K562 (cell line): ENCODE results near the gene GATA2. TPM values are rescaled to one million over a fixed set of nuclear protein-coding genes. Genes with fewer than 3 reads are reported as not detected.

ENCODE experiments used
- ARID3A ChIP-seq: IDR thresholded peaks from 2 replicates; pipeline ENCODE4 v1.6.1; 2012; ENCODE audit warnings: low read depth, low read length, improper control_type of control experiment, borderline replicate concordance
- GABPB2 ChIP-seq: fragments of 250-450 bp; sonication (Bioruptor Pico); conservative IDR thresholded peaks from 2 replicates; pipeline ENCODE4 v1.5.1; 2021; ENCODE audit warnings: mild to moderate bottlenecking
- GTF2E2 ChIP-seq: fragments of 200-800 bp; sonication (Bioruptor generic); IDR thresholded peaks from 2 replicates; pipeline ENCODE4 v1.6.1; 2016; ENCODE audit warnings: missing genetic modification characterization, missing compliant biosample characterization
- ILK ChIP-seq: fragments of 450-650 bp; IDR thresholded peaks from 2 replicates; pipeline ENCODE4 v1.6.1; 2016; ENCODE audit warnings: missing genetic modification characterization, low read depth, mild to moderate bottlenecking, missing compliant biosample characterization, moderate library complexity, borderline replicate concordance
- MAZ ChIP-seq, 2 experiments: fragments of 450-650 bp in 1 of 2; sonication (generic) in 1 of 2; formaldehyde crosslinking; IDR thresholded peaks in 1 of 2; conservative IDR thresholded peaks in 1 of 2; 2 replicates each; pipeline versions ENCODE4 v1.4.0 to v1.5.0; 2020; ENCODE audit warnings: mild to moderate bottlenecking in 1 of 2, missing genetic modification reagents in 1 of 2
- MIER1 ChIP-seq: fragments of 450-650 bp; IDR thresholded peaks from 2 replicates; pipeline ENCODE4 v1.6.1; 2016; ENCODE audit warnings: antibody characterized with exemption, mild to moderate bottlenecking, low read depth
- NFIC ChIP-seq: fragments of 450-650 bp; IDR thresholded peaks from 2 replicates; pipeline ENCODE4 v1.6.1; 2017; ENCODE audit warnings: mild to moderate bottlenecking, inconsistent platforms
- NRF1 ChIP-seq, 2 experiments: fragments of 450-650 bp; IDR thresholded peaks in 1 of 2; conservative IDR thresholded peaks in 1 of 2; 2 replicates each; pipeline ENCODE4 v1.6.1; 2014; ENCODE audit warnings: mild to moderate bottlenecking in 2 of 2
- POLR2B ChIP-seq: fragments of 450-650 bp; IDR thresholded peaks from 2 replicates; pipeline ENCODE4 v1.6.1; 2018; ENCODE audit warnings: low read depth; ENCODE audit not compliant: partially characterized antibody
- SETDB1 ChIP-seq: IDR thresholded peaks from one replicate; pipeline ENCODE4 v1.6.1; 2012; ENCODE audit warnings: low read length, control low read depth, inconsistent platforms
- SMAD4 ChIP-seq: fragments of 250-450 bp; sonication (Bioruptor Pico); conservative IDR thresholded peaks from 2 replicates; pipeline ENCODE4 v1.8.0; 2021; ENCODE audit warnings: inconsistent platforms, mild to moderate bottlenecking, moderate library complexity
- SRSF7 ChIP-seq: fragments of 200-400 bp; formaldehyde crosslinking; optimal IDR thresholded peaks from 2 replicates; pipeline ENCODE3; 2017; ENCODE audit warnings: mild to moderate bottlenecking, low read depth, low read length
- YBX1 ChIP-seq: fragments of 450-650 bp; IDR thresholded peaks from 2 replicates; pipeline ENCODE4 v1.7.1; 2016; ENCODE audit warnings: mild to moderate bottlenecking
- polyA plus RNA-seq, 8 experiments: library from polyadenylated mRNA; depleted of rRNA in 4 of 8; stranded (reverse) in 5 of 8; unstranded in 3 of 8; fragments of >200 nt; fragmentation: Nextera tagmentation in 2 of 8; fragmentation: Illumina TruSeq in 1 of 8; extraction: Ambion mirVana in 2 of 8; extraction: Trizol in 1 of 8; gene quantifications; 2 replicates each; pipeline versions ENCODE4 v1.2.1 to v1.2.3, GENCODE V29; 2011 to 2014; ENCODE audit warnings: inconsistent platforms in 1 of 8, missing spikeins in 1 of 8
- total RNA-seq, 7 experiments: library from RNA; depleted of rRNA in 6 of 7; stranded (reverse); fragments of >200 nt in 6 of 7; fragmentation: Illumina TruSeq in 2 of 7; extraction: Trizol in 2 of 7; gene quantifications; 2 replicates each; pipeline versions ENCODE4 v1.2.1 to v1.2.3, GENCODE V29; 2011 to 2021; ENCODE audit warnings: low replicate concordance in 1 of 7
- TF ChIP-seq, protein P1 (sequence below), 2 experiments: fragments of 450-650 bp; IDR thresholded peaks; 2 replicates each; pipeline ENCODE4 v1.6.1; 2016; ENCODE audit warnings: mild to moderate bottlenecking in 2 of 2, borderline replicate concordance in 1 of 2, low read depth in 1 of 2, moderate library complexity in 1 of 2
- TF ChIP-seq, protein P2 (sequence below): fragments of 450-650 bp; IDR thresholded peaks from 2 replicates; pipeline ENCODE4 v1.6.1; 2016; ENCODE audit warnings: borderline replicate concordance

GATA2 gene
- total and polyA plus RNA-seq, 9 of the 15 experiments (the other 6 are each of a cell fraction or from before 2014, with no cell fraction given): 8.5 to 218 (median 50.8) TPM

GRCh38 chr3:128479558-128480086, 13.4 kb downstream of the GATA2 start (continued):
- TF ChIP-seq, protein P1, sequence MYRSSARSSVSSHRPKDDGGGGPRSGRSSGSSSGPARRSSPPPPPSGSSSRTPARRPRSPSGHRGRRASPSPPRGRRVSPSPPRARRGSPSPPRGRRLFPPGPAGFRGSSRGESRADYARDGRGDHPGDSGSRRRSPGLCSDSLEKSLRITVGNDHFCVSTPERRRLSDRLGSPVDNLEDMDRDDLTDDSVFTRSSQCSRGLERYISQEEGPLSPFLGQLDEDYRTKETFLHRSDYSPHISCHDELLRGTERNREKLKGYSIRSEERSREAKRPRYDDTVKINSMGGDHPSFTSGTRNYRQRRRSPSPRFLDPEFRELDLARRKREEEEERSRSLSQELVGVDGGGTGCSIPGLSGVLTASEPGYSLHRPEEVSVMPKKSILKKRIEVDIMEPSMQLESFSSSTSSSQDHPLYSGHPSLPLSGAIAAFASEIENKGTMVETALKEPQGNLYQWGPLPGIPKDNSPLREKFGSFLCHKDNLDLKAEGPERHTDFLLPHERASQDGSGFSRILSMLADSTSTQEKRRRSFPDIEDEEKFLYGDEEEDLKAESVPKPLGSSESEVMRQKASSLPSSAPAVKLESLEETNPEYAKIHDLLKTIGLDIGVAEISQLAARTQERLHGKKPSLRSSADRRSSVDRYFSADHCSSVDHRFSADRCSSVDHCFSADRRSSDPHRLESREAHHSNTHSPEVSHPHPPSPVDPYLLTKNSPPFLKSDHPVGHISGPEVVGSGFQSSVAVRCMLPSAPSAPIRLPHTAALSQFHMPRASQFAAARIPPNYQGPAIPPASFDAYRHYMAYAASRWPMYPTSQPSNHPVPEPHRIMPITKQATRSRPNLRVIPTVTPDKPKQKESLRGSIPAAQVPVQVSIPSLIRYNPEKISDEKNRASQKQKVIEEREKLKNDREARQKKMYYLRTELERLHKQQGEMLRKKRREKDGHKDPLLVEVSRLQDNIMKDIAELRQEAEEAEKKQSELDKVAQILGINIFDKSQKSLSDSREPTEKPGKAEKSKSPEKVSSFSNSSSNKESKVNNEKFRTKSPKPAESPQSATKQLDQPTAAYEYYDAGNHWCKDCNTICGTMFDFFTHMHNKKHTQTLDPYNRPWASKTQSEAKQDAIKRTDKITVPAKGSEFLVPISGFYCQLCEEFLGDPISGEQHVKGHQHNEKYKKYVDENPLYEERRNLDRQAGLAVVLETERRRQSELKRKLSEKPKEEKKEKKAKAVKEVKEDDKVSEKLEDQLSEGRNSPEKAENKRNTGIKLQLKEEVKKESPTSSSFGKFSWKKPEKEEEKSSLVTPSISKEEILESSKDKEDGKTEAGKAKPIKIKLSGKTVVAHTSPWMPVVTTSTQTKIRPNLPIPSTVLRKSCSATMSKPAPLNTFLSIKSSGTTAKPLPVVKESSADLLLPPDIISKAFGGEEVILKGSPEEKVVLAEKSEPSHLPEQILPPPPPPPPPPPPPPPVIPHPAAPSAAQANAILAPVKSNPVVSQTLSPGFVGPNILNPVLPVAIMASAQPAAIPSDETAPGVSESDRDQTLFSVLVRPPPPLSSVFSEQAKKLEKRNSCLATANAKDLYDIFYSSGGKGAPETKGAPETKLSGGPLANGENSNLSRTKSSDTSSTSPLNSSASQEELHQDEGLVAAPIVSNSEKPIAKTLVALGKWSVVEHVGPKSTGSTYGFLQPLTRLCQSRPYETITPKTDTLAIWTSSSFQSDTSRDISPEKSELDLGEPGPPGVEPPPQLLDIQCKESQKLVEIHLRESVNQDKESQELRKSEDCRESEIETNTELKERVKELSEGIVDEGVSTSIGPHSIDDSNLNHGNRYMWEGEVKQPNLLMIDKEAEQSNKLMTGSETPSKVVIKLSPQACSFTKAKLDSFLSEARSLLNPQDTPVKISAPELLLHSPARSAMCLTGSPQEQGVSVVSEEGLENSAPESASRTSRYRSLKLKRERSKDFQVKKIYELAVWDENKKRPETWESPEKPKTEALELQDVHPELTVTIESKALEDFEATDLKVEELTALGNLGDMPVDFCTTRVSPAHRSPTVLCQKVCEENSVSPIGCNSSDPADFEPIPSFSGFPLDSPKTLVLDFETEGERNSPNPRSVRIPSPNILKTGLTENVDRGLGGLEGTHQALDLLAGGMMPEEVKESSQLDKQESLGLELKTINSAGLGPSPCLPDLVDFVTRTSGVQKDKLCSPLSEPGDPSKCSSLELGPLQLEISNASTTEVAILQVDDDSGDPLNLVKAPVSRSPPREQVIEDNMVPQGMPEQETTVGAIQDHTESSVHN (IDR thresholded peaks at IDR 0.05; ENCODE audit: borderline replicate concordance in 1 of 2, low read depth in 1 of 2): no peak
- TF ChIP-seq SRSF7 (no peak), POLR2B (no peak), YBX1 (no peak), MIER1 (no peak), ARID3A (no peak), SETDB1 (no peak), NFIC (peak; percentile 5; the same call in 1 of the 2 replicates), MAZ (CRISPR knock-in tag; conservative IDR thresholded peaks at IDR 0.05 in 1 of 2, IDR thresholded peaks at IDR 0.05 in 1 of 2) (no peak), GABPB2 (CRISPR knock-in tag) (0 out of 2 replicates have a peak, but pooled peaks have one; percentile 31), ILK (tag) (no peak), NRF1 (conservative IDR thresholded peaks at IDR 0.05 in 1 of 2, IDR thresholded peaks at IDR 0.05 in 1 of 2) (no peak), SMAD4 (CRISPR knock-in tag) (no peak), GTF2E2 (tag) (no peak)
- TF ChIP-seq, protein P2, sequence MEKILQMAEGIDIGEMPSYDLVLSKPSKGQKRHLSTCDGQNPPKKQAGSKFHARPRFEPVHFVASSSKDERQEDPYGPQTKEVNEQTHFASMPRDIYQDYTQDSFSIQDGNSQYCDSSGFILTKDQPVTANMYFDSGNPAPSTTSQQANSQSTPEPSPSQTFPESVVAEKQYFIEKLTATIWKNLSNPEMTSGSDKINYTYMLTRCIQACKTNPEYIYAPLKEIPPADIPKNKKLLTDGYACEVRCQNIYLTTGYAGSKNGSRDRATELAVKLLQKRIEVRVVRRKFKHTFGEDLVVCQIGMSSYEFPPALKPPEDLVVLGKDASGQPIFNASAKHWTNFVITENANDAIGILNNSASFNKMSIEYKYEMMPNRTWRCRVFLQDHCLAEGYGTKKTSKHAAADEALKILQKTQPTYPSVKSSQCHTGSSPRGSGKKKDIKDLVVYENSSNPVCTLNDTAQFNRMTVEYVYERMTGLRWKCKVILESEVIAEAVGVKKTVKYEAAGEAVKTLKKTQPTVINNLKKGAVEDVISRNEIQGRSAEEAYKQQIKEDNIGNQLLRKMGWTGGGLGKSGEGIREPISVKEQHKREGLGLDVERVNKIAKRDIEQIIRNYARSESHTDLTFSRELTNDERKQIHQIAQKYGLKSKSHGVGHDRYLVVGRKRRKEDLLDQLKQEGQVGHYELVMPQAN: no peak
